IgD-negative memory B cell (primary cell): ENCODE data around the gene TAS2R16. TPM values are rescaled to one million over a fixed set of nuclear protein-coding genes. Genes with fewer than 3 reads are reported as not detected.
"Not testable (repeated sequence)": the region's sequence is repeated elsewhere in the genome, so short reads cannot be mapped to it uniquely, and the experiment has no call there.

Experiments used
- H3K27ac Mint-ChIP-seq, 3 donors: one replicate each; pipeline ENCODE4 v1.8.0; 2020 to 2022; ENCODE audit warnings: mild to moderate bottlenecking in 3 of 3, mixed read lengths in 3 of 3, moderate library complexity in 1 of 3
- H3K27me3 Mint-ChIP-seq: one replicate; pipeline ENCODE4 v1.8.0; 2021; ENCODE audit warnings: mixed read lengths
- H3K36me3 Mint-ChIP-seq: one replicate; pipeline ENCODE4 v1.8.0; 2020; ENCODE audit warnings: mild to moderate bottlenecking, mixed read lengths
- H3K4me1 Mint-ChIP-seq, 3 donors: one replicate each; pipeline ENCODE4 v1.8.0; 2020 to 2022; ENCODE audit warnings: mixed read lengths in 3 of 3, mild to moderate bottlenecking in 1 of 3
- H3K4me3 Mint-ChIP-seq, 4 donors: one replicate each; pipeline ENCODE4 v1.8.0; 2020 to 2022; ENCODE audit warnings: mild to moderate bottlenecking in 4 of 4, mixed read lengths in 4 of 4, moderate library complexity in 3 of 4
- H3K9me3 Mint-ChIP-seq, 3 donors: one replicate each; pipeline ENCODE4 v1.8.0; 2020 to 2021; ENCODE audit warnings: mixed read lengths in 3 of 3, mild to moderate bottlenecking in 1 of 3
- polyA plus RNA-seq: library from polyadenylated mRNA; unstranded; fragments of 300-500 nt; fragmentation: Illumina TruSeq; gene quantifications from one replicate; pipeline ENCODE4 v1.2.3, GENCODE V29; 2021

Gene TAS2R16
- polyA plus RNA-seq, 1 donor from 2014 or later, result not detected

DNA sequence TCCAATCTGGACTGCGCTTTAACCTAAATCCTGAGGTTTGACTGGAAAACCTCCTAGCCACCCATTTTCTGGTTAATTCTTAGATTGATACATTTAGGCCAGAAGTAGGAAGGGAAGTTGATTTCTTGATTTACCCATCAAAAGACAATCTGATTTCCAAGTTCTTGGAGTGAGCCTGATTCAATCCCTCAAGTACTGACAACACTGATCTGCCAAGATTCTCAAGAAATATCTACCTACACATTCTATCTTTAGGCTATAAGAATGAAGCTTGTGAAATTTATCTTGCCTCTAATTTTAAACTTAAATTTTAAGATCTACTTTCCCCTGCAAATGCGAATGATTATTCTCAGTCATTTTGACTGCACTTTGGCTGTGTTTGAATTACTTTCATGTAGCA lies 5.9 kb downstream of the TAS2R16 start:
- peaks cover 3 to 4% (median 3%) of the 10 kb centered on the region in 3 donors for H3K9me3 Mint-ChIP-seq
- no peak overlapping the region for H3K4me3 Mint-ChIP-seq
- H3K27ac Mint-ChIP-seq, result no peak overlapping the region
- H3K27me3 Mint-ChIP-seq, result no peaks in the 10 kb centered on the region
- no peaks in the 10 kb centered on the region for H3K36me3 Mint-ChIP-seq
- H3K4me1 Mint-ChIP-seq, result peaks cover 0 to 2% (median 0%) of the 10 kb centered on the region in 3 donors

DNA sequence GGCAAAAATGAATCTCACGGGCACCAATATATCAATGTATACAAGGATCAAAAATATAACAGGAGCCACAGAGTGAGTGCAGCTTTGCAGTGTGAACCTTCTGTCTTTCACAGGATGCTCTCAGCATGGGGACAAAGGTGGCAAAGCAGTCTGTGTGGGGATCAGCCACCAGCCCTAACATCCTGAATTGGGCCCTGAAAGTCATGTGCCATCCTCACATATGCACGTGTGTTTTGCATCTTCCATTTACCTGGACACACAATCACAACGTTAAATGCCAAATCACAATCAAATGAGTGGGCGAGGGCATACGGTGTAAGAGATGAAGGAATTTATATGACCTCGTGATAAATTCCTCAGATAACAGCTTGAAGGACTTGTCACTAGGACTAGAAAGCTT lies 6.5 kb downstream of the TAS2R16 start:
- Mint-ChIP-seq H3K4me3 (no peak overlapping the region), H3K36me3 (no peaks in the 10 kb centered on the region), H3K27ac (no peak overlapping the region), H3K9me3 (peaks cover 3 to 4% (median 3%) of the 10 kb centered on the region in 3 donors), H3K4me1 (peaks cover 0 to 2% (median 0%) of the 10 kb centered on the region in 3 donors), H3K27me3 (no peaks in the 10 kb centered on the region)

DNA sequence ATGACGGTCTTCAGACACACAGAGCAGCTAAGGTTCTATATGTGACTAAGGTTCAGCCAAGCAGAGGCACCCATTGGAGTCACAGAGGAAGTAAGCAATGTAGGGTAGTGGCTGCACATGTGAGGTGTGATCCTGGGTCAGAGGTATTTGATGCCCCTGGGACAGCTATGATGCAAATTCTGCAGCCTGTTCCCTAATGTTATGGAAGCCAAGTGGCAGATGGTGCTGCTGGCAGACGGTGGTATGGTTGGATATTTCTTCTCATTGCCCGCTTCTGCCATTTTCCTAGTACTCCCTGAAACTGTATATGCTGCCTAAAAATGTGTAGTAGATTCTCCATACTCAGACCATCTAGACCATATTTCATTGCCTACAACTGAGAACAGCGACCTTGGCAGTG lies 7.2 kb downstream of the TAS2R16 start:
- H3K27me3 Mint-ChIP-seq, result no peaks in the 10 kb centered on the region
- no peak overlapping the region for H3K27ac Mint-ChIP-seq
- H3K4me1 Mint-ChIP-seq, result peaks cover 0 to 2% (median 0%) of the 10 kb centered on the region in 3 donors
- H3K9me3 Mint-ChIP-seq, result peaks cover under 1 to 4% (median 3%) of the 10 kb centered on the region in 3 donors
- no peak overlapping the region for H3K4me3 Mint-ChIP-seq
- H3K36me3 Mint-ChIP-seq, result no peaks in the 10 kb centered on the region

DNA sequence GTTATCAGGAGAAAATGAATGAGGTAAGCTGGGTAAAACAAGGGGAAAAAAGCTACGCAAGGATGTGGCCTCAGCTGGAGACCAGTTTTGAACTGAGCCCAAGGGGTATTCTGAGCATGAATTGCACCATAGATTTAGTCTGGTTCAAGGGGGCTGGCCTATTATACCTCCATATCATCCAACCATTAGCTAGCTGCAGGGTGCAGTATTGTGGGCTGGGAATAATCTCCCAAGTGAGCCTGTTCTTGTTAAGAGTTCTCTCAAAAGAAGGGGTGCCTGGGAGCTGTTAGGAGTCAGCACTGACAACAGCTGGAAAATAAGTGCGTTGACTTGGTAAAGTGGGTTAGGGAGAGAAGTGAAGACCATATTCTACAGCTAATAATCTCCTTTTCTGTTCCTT lies 8.0 kb downstream of the TAS2R16 start:
- no peaks in the 10 kb centered on the region for H3K27me3 Mint-ChIP-seq
- peaks cover 0 to 4% (median 3%) of the 10 kb centered on the region in 3 donors for H3K9me3 Mint-ChIP-seq
- no peak overlapping the region for H3K27ac Mint-ChIP-seq
- no peaks in the 10 kb centered on the region for H3K36me3 Mint-ChIP-seq
- no peak overlapping the region for H3K4me3 Mint-ChIP-seq
- H3K4me1 Mint-ChIP-seq, result peaks cover 0 to 2% (median 0%) of the 10 kb centered on the region in 3 donors

DNA sequence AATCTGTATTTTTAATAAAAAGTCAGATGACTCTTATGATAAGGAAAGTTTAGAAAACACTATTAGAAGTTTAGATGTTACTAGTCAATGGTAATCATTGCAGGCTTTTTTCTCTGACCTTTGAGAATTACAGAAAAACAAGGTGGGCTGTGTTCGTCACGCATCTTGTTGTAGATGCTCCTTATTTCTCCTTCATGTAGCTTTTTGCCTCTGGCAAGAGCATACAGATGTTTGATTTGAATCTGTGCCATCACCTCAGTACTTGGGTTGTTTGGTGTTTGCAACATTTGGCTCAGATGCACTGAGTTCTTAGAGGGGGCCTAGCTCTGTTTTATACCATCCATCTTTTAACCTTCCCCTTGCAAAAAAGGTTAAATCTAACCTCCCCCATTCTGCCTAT lies 11.5 kb downstream of the TAS2R16 start:
- H3K27me3 Mint-ChIP-seq, result no peaks in the 10 kb centered on the region
- H3K27ac Mint-ChIP-seq, result no peak overlapping the region
- no peak overlapping the region for H3K4me3 Mint-ChIP-seq
- H3K36me3 Mint-ChIP-seq, result no peaks in the 10 kb centered on the region
- H3K9me3 Mint-ChIP-seq, result no peaks in the 10 kb centered on the region
- peaks cover 0 to 3% (median 0%) of the 10 kb centered on the region in 3 donors for H3K4me1 Mint-ChIP-seq

DNA sequence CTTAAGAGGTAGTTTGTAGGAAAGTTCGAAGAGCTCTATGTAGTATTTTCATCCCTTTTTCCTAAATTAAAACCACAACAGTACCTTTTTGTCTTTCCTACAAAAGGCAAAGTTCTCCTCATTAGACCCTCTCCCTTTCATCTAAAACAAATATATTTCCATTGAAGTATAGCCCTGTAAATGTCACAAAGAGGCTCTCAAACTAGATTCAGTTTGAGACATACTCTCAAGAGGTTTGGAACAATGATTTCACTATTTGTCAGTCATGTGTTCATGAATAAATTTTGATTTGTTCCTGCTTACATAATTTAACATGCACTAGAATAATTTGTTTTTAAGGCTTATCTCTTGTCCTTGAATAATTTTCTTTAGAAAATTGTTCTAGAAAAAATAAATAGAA lies 12.2 kb downstream of the TAS2R16 start:
- Mint-ChIP-seq H3K27ac (no peak overlapping the region), H3K27me3 (no peaks in the 10 kb centered on the region), H3K4me3 (no peak overlapping the region), H3K4me1 (peaks cover 0 to 1% (median 0%) of the 10 kb centered on the region in 3 donors), H3K9me3 (no peaks in the 10 kb centered on the region), H3K36me3 (no peaks in the 10 kb centered on the region)

DNA sequence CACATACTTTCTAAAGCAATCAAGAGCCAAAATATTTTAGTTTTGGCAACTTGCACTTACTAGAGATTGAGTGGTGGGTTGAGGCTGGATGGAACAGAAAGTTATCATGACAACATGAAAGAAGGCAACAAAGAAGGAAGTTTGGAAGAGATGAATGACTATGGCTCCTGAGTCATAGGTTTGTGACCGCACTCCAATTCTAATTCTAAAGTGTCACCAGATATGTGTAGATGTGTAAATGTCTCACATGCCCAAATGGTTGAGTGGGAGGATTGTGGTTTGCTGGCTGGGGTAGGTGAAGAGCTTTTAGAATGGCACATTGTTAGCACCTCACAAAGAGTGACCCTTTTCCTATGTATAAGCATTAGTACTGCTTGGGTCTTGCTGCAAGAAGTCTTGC lies 20.2 kb downstream of the TAS2R16 start:
- no peaks in the 10 kb centered on the region for H3K27me3 Mint-ChIP-seq
- no peaks in the 10 kb centered on the region for H3K36me3 Mint-ChIP-seq
- no peak overlapping the region for H3K4me3 Mint-ChIP-seq

DNA sequence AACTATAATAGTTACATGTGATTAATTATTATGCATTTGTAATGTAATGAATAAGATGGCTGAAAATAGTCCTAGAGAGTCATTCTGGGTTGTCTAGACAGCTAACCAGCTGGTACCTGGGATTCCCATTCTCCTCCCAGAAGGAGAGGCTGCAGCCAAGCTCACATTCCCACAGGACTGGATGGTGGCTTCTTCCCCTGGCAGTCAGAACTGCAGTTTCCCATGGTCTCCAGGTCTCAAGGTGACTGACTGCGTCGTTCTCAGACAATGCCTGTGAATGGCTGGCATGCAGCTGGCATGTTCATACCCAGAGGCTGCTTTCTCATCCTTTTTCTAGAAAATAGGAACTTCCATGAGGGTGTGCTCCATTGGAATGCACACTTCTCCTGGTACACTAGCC lies 21.3 kb downstream of the TAS2R16 start:
- H3K9me3 Mint-ChIP-seq, result peaks cover 1 to 8% (median 3%) of the 10 kb centered on the region in 3 donors
- no peaks in the 10 kb centered on the region for H3K27me3 Mint-ChIP-seq
- no peaks in the 10 kb centered on the region for H3K36me3 Mint-ChIP-seq
- H3K4me3 Mint-ChIP-seq, result no peak overlapping the region
- H3K4me1 Mint-ChIP-seq, result no peaks in the 10 kb centered on the region
- H3K27ac Mint-ChIP-seq, result no peak overlapping the region

More for the DNA sequence above, 20.2 kb downstream of the TAS2R16 start:
- peaks cover 1 to 8% (median 3%) of the 10 kb centered on the region in 3 donors for H3K9me3 Mint-ChIP-seq
- H3K27ac Mint-ChIP-seq, result no peak overlapping the region
- no peaks in the 10 kb centered on the region for H3K4me1 Mint-ChIP-seq

DNA sequence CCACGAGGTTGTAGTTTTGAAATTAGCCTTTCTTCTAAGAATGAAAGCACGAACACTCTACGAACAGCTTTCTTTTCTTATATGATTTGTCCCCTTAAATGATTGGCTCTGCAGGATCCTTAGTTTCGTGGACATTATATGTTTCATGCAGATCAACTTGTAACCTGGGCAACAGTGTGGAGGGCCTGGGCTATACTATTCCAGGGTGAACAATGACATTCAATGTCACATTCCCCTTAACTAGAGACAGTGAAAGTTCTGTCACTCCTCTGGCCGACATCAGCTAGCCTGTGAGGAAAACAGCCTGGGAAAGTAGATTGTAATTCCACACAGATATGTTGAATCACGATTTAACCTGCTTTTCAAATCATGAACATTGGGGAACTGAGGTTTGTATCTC lies 23.4 kb downstream of the TAS2R16 start:
- Mint-ChIP-seq H3K27ac (no peak overlapping the region), H3K4me3 (no peak overlapping the region), H3K9me3 (peaks cover under 1 to 4% (median 2%) of the 10 kb centered on the region in 3 donors), H3K27me3 (no peaks in the 10 kb centered on the region), H3K36me3 (no peaks in the 10 kb centered on the region), H3K4me1 (no peaks in the 10 kb centered on the region)

DNA sequence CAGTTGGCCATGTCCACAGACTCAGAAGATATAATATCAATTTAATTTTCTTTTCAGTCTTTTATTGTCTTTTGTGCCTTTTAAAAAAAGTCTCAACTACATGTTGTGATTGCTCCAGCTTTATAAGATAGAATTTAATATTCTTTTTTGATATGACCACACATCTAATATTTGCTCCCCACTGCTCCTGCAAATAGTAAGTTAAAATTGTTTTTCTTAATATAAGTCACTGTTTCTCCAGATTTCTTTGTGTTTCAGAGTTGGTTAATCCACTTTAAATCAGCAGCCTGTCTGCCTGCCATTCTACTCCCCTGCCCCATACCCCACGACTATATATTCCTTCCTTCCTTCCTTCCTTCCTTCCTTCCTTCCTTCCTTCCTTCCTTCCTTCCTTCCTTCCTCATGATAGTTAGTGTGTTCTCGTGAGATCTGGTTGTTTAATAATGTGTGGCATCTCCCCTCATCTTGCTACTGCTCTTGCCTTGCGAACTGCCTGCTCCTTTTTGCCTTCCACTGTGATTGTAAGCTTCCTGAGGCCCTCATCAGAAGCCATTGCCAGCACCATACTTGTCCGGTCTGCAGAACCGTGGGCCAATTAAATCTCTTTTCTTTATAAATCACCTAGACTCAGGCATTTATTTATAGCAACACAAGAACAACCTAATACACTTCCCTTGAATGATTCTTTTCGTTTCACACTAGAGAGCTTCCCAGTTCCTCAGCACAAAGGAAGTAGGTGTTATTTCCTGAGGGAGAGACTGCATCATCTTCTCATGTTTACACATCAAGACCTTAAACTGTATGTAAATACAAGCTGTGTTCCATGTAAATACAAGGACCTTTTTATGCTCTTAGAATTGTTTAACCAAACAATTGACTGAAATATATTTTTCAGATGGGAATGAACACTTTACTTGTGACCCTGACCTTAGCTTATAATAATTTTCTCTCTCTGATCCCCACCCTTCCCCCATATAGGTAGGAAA lies 24.5 kb downstream of the TAS2R16 start:
- H3K27me3 Mint-ChIP-seq, result no peaks in the 10 kb centered on the region
- no peaks in the 10 kb centered on the region for H3K4me1 Mint-ChIP-seq
- no peak overlapping the region for H3K4me3 Mint-ChIP-seq
- H3K9me3 Mint-ChIP-seq, result peaks cover 0 to 3% (median 2%) of the 10 kb centered on the region in 3 donors
- no peak overlapping the region for H3K27ac Mint-ChIP-seq
- no peaks in the 10 kb centered on the region for H3K36me3 Mint-ChIP-seq

DNA sequence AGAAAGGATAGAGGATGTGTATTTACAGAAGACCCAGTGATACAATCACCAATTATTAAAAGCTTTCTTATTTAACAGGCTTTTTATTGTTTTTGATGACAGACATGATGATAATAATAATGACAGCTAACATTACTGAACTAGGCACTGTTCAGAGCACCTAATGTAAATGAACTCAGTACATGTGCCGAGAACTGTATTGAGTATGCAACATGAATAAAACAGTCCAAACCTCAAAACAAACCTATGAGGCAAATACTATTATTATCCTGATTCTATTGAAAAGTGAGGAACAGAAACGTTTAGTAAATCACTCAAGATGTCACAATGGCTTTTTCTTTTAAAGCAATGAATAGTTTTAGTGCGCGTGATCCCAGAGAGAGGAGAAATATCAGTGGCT lies 27.1 kb downstream of the TAS2R16 start:
- no peak overlapping the region for H3K27ac Mint-ChIP-seq
- H3K36me3 Mint-ChIP-seq, result no peaks in the 10 kb centered on the region

DNA sequence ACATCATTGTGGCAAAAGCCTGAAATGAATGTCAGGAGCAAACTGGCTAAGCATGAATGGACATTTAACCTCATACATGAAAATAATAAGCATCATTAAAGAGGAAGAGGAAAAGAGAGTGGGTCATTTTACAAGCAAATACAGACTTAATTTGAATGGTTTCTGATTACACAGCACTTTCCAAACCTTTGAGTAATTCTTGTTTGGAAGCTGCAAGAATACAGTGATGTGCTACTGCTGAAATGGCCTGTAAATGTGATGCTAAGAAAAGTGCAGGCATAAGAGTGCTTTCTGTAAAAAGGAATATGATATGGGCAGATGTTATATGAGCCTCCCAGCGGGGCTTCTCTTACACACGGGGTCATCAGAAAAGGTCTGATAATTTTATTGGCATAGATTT lies 30.2 kb downstream of the TAS2R16 start:
- H3K27me3 Mint-ChIP-seq, result no peaks in the 10 kb centered on the region
- H3K36me3 Mint-ChIP-seq, result no peaks in the 10 kb centered on the region
- no peak overlapping the region for H3K4me3 Mint-ChIP-seq
- peaks cover 2 to 3% (median 2%) of the 10 kb centered on the region in 3 donors for H3K9me3 Mint-ChIP-seq
- H3K4me1 Mint-ChIP-seq, result no peaks in the 10 kb centered on the region
- H3K27ac Mint-ChIP-seq, result no peak overlapping the region

More for the DNA sequence above, 27.1 kb downstream of the TAS2R16 start:
- Mint-ChIP-seq H3K9me3 (peaks cover 0 to 2% (median 0%) of the 10 kb centered on the region in 3 donors), H3K4me3 (no peak overlapping the region), H3K27me3 (no peaks in the 10 kb centered on the region), H3K4me1 (no peaks in the 10 kb centered on the region)

DNA sequence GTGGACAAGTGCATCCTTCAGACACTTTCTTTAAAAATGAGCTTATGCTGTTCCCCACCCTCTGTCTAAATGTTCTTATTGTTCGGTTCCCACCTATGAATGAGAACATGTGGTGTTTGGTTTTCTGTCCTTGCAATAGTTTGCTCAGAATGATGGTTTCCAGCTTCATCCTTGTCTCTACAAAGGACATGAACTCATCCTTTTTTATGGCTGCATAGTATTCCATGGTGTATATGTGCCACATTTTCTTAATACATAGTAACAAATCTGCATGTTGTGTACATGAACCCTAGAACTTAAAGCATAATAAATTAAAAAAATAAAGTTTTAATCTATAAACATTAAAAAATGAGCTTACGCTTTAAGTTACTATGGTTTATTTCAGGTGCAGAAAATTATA lies 41.8 kb downstream of the TAS2R16 start:
- not testable (repeated sequence) for H3K4me3 Mint-ChIP-seq, H3K27ac Mint-ChIP-seq, H3K9me3 Mint-ChIP-seq, H3K36me3 Mint-ChIP-seq, H3K4me1 Mint-ChIP-seq, H3K27me3 Mint-ChIP-seq

DNA sequence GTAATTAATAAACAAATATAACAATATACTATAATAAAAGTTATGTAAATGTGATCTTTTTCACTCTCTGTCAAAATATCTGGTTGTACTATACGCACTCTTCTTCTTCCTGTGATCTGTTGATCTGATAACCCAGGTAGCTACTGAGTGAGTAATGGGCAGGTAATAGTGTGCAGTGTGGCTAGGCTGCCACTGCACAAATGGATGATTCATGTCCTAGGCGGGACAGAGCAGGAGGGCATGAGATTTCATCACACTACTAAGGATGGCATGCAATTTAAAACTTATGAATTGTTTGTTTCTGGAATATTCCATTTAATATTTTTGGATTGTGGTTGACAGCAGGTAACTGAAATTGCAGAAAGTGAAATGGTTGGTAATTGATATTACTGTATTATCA lies 44.5 kb downstream of the TAS2R16 start:
- no peak overlapping the region for H3K27ac Mint-ChIP-seq
- peaks cover 0 to 4% (median 2%) of the 10 kb centered on the region in 3 donors for H3K9me3 Mint-ChIP-seq
- H3K4me1 Mint-ChIP-seq, result peaks cover 0 to 3% (median 0%) of the 10 kb centered on the region in 3 donors
- H3K36me3 Mint-ChIP-seq, result no peaks in the 10 kb centered on the region
- no peak overlapping the region for H3K4me3 Mint-ChIP-seq
- no peaks in the 10 kb centered on the region for H3K27me3 Mint-ChIP-seq

DNA sequence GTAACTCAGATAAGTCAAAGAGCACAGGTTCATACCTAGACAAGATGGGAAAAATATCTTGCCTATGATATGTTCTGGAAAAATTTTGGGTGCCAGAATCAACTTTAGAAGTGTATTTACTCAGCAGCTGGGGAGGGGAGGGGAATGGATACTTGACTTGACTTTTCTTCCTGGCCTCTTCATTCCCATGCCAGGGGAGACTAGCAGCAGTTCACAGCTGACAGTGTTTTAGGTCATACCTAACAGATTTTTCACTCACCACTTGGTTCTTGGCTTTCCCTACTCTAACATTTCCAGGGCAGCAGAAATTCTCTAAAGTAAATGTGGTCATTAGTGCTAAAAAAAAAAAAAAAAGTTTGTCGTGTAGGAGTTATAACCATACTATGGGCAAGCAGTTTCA lies 46.3 kb downstream of the TAS2R16 start:
- H3K36me3 Mint-ChIP-seq, result no peaks in the 10 kb centered on the region
- H3K4me1 Mint-ChIP-seq, result no peaks in the 10 kb centered on the region
- no peak overlapping the region for H3K4me3 Mint-ChIP-seq
- no peaks in the 10 kb centered on the region for H3K27me3 Mint-ChIP-seq
- no peak overlapping the region for H3K27ac Mint-ChIP-seq
- H3K9me3 Mint-ChIP-seq, result peaks cover under 1 to 4% (median 1%) of the 10 kb centered on the region in 3 donors
